Mammary epithelial cell (primary cell): ENCODE data around the gene KRT6C.

Experiments used
- CTCF ChIP-seq, 2 donors: IDR thresholded peaks in 1 of 2; conservative IDR thresholded peaks in 1 of 2; 2 replicates each; pipeline ENCODE4 v1.5.1; 2011 to 2012; ENCODE audit warnings: inconsistent platforms in 2 of 2, low read length in 2 of 2, mild to moderate bottlenecking in 2 of 2, control low read depth in 1 of 2, low read depth in 1 of 2; ENCODE audit not compliant: insufficient read depth in 1 of 2; ENCODE audit errors: extremely low read depth in 1 of 2
- EZH2 ChIP-seq: IDR thresholded peaks from 2 replicates; pipeline ENCODE4 v1.6.1; 2012; ENCODE audit warnings: low read length, inconsistent platforms, borderline replicate concordance

GRCh38 chr12:52439420-52439819, 34.2 kb downstream of the KRT6C start:
- TF ChIP-seq CTCF (conservative IDR thresholded peaks at IDR 0.05 in 1 of 2, IDR thresholded peaks at IDR 0.05 in 1 of 2; ENCODE audit: extremely low read depth in 1 of 2, insufficient read depth in 1 of 2, low read depth in 1 of 2, low read length in 2 of 2) (no peak), EZH2 (no peak)
